Measurements from ENCODE around the gene MB21D2. TPM values are rescaled to one million over a fixed set of nuclear protein-coding genes. Genes with fewer than 3 reads are reported as not detected.

The MB21D2 gene
- 28.7 and 64.6 TPM in 2 replicates for total RNA-seq

GRCh38 chr3:192917404-192918274 lies at the start of gene MB21D2:
TSS of gene MB21D2 (minus strand) at chr3:192917856. CDS start at chr3:192917840, 16 bp downstream.

Other genes with a start within 250 kb of the MB21D2 start
- 0.39 TPM in 1 of 2 replicates, not detected in the other for gene FGF12, start 190.3 kb downstream of the MB21D2 start, total RNA-seq